K562 (cell line): ENCODE data around the gene HDAC9.

Experiments
- BRCA1 ChIP-seq, 2 experiments: fragments of 450-650 bp in 1 of 2; sonication (generic) in 1 of 2; formaldehyde crosslinking in 1 of 2; IDR thresholded peaks; 2 replicates each; pipeline versions ENCODE4 v1.5.0 to v1.6.1; 2017 to 2020; ENCODE audit warnings: mild to moderate bottlenecking in 1 of 2, missing genetic modification reagents in 1 of 2
- EZH2 ChIP-seq: IDR thresholded peaks from 2 replicates; pipeline ENCODE4 v1.6.1; 2012; ENCODE audit warnings: low read depth, mild to moderate bottlenecking, inconsistent platforms, low read length, borderline replicate concordance
- FOS ChIP-seq: IDR thresholded peaks from 3 replicates; pipeline ENCODE4 v1.6.1; 2011; ENCODE audit not compliant: insufficient read length; ENCODE audit errors: extremely low read depth
- FOXP1 ChIP-seq: sonication (generic); formaldehyde crosslinking; IDR thresholded peaks from 2 replicates; pipeline ENCODE4 v1.8.0; 2022; ENCODE audit warnings: mild to moderate bottlenecking, missing genetic modification reagents
- JUNB ChIP-seq: fragments of 450-650 bp; formaldehyde crosslinking; conservative IDR thresholded peaks from 2 replicates; pipeline ENCODE4 v1.4.0; 2020; ENCODE audit warnings: mild to moderate bottlenecking
- MXI1 ChIP-seq: IDR thresholded peaks from 2 replicates; pipeline ENCODE4 v1.6.1; 2011; ENCODE audit warnings: low read depth, mild to moderate bottlenecking, improper control_type of control experiment, low read length
- NCOR1 ChIP-seq: fragments of 450-650 bp; IDR thresholded peaks from 2 replicates; pipeline ENCODE4 v1.6.1; 2016; ENCODE audit warnings: mild to moderate bottlenecking, moderate library complexity
- POLR2A ChIP-seq: fragments of 450-650 bp; conservative IDR thresholded peaks from 2 replicates; pipeline ENCODE4 v1.6.1; 2016
- PTRF ChIP-seq: fragments of 450-650 bp; IDR thresholded peaks from 2 replicates; pipeline ENCODE4 v1.6.1; 2016; ENCODE audit warnings: mild to moderate bottlenecking, missing genetic modification characterization, missing compliant biosample characterization
- SREBF2 ChIP-seq: sonication (generic); formaldehyde crosslinking; IDR thresholded peaks from 2 replicates; pipeline ENCODE4 v1.4.0; 2020; ENCODE audit warnings: mild to moderate bottlenecking, missing genetic modification reagents
- ZBTB1 ChIP-seq: sonication (generic); formaldehyde crosslinking; IDR thresholded peaks from 2 replicates; pipeline ENCODE4 v1.8.1; 2023; ENCODE audit warnings: missing genetic modification reagents, low read depth, mild to moderate bottlenecking, borderline replicate concordance
- ZFP36 ChIP-seq: fragments of 150-350 bp; IDR thresholded peaks from 2 replicates; pipeline ENCODE4 v1.6.1; 2018; ENCODE audit warnings: low read length, low read depth; ENCODE audit not compliant: partially characterized antibody
- ZNF224 ChIP-seq: sonication (generic); formaldehyde crosslinking; IDR thresholded peaks from 2 replicates; pipeline ENCODE4 v1.8.0; 2022; ENCODE audit warnings: mild to moderate bottlenecking, missing genetic modification reagents
- TF ChIP-seq, protein P1 (sequence below), 3 experiments: IDR thresholded peaks in 2 of 3; conservative IDR thresholded peaks in 1 of 3; 2 replicates each; pipeline ENCODE4 v1.5.1; 2011 to 2012; ENCODE audit warnings: low read length in 3 of 3, mild to moderate bottlenecking in 3 of 3, control low read depth in 2 of 3, improper control_type of control experiment in 1 of 3, inconsistent platforms in 1 of 3, low read depth in 1 of 3, mixed read lengths in 1 of 3, moderate library complexity in 1 of 3; ENCODE audit not compliant: insufficient read depth in 2 of 3

- TF ChIP-seq EZH2 (no peak), ZFP36 (no peak), ZNF224 (CRISPR knock-in tag) (no peak), MXI1 (no peak), BRCA1 (IDR thresholded peaks at IDR 0.05) (no peak), BRCA1 (CRISPR knock-in tag; IDR thresholded peaks at IDR 0.05) (no peak), ZBTB1 (CRISPR knock-in tag) (no peak), NCOR1 (no peak), PTRF (tag) (no peak), FOXP1 (CRISPR knock-in tag) (no peak), POLR2A (no peak), FOS (no peak), SREBF2 (CRISPR knock-in tag) (no peak), JUNB (CRISPR knock-in tag) (no peak)
- TF ChIP-seq, protein P1, sequence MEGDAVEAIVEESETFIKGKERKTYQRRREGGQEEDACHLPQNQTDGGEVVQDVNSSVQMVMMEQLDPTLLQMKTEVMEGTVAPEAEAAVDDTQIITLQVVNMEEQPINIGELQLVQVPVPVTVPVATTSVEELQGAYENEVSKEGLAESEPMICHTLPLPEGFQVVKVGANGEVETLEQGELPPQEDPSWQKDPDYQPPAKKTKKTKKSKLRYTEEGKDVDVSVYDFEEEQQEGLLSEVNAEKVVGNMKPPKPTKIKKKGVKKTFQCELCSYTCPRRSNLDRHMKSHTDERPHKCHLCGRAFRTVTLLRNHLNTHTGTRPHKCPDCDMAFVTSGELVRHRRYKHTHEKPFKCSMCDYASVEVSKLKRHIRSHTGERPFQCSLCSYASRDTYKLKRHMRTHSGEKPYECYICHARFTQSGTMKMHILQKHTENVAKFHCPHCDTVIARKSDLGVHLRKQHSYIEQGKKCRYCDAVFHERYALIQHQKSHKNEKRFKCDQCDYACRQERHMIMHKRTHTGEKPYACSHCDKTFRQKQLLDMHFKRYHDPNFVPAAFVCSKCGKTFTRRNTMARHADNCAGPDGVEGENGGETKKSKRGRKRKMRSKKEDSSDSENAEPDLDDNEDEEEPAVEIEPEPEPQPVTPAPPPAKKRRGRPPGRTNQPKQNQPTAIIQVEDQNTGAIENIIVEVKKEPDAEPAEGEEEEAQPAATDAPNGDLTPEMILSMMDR (IDR thresholded peaks at IDR 0.05 in 2 of 3, conservative IDR thresholded peaks at IDR 0.05 in 1 of 3; ENCODE audit: insufficient read depth in 2 of 3, low read depth in 1 of 3, low read length in 3 of 3), result no peak
Measured at GRCh38 chr7:18655506-18655905, 160.0 kb downstream of the HDAC9 start.
